Ishikawa (cell line): Measurements from ENCODE around the gene CEP57L1.

Experiments
- CEBPB ChIP-seq: IDR thresholded peaks from 2 replicates; pipeline ENCODE4 v1.6.1; 2012
- CREB1 ChIP-seq: IDR thresholded peaks from 2 replicates; pipeline ENCODE4 v1.6.1; 2012; ENCODE audit warnings: low read depth
- EGR1 ChIP-seq: IDR thresholded peaks from 2 replicates; pipeline ENCODE4 v1.6.1; 2012
- EP300 ChIP-seq: IDR thresholded peaks from 2 replicates; pipeline ENCODE4 v1.6.1; 2012; ENCODE audit warnings: borderline replicate concordance
- FOXM1 ChIP-seq: IDR thresholded peaks from 2 replicates; pipeline ENCODE4 v1.6.1; 2012; ENCODE audit warnings: low read depth, borderline replicate concordance
- MAX ChIP-seq: IDR thresholded peaks from 2 replicates; pipeline ENCODE4 v1.6.1; 2012
- NFIC ChIP-seq: IDR thresholded peaks from 2 replicates; pipeline ENCODE4 v1.6.1; 2012
- RAD21 ChIP-seq: IDR thresholded peaks from 2 replicates; pipeline ENCODE4 v1.6.1; 2012; ENCODE audit warnings: low read depth
- REST ChIP-seq: IDR thresholded peaks from 2 replicates; pipeline ENCODE4 v1.6.1; 2012; ENCODE audit warnings: low read depth, mild to moderate bottlenecking
- TAF1 ChIP-seq: IDR thresholded peaks from 2 replicates; pipeline ENCODE4 v1.6.1; 2012; ENCODE audit warnings: low read depth, mild to moderate bottlenecking
- TCF12 ChIP-seq: IDR thresholded peaks from 2 replicates; pipeline ENCODE4 v1.6.1; 2012; ENCODE audit warnings: low read depth
- TEAD4 ChIP-seq: IDR thresholded peaks from 2 replicates; pipeline ENCODE4 v1.6.1; 2012
- YY1 ChIP-seq: IDR thresholded peaks from 2 replicates; pipeline ENCODE4 v1.6.1; 2012; ENCODE audit warnings: low read depth
- ZBTB7A ChIP-seq: IDR thresholded peaks from 2 replicates; pipeline ENCODE4 v1.6.1; 2012; ENCODE audit warnings: low read depth
- TF ChIP-seq, protein P1 (sequence below): IDR thresholded peaks from 2 replicates; pipeline ENCODE4 v1.6.1; 2012

The CEP57L1 gene

DNA sequence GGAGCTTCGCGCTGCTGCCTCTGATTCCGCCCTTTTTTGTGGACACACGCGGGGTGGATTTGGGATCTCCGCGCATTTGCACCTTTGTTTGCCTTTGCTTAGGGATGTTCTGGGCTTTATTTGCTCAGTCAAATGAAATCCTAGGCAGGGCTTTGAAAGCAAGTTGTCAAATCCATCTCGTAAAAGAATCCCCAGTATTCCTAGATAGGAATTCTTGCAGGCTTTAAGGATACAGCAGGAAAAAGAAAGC, 453 bp downstream of the CEP57L1 start:
- TF ChIP-seq MAX (0 out of 2 replicates have a peak, but pooled peaks have one; percentile 28), NFIC (no peak), CEBPB (no peak), CREB1 (no peak), ZBTB7A (no peak)

GRCh38 chr6:109096208-109096607, 901 bp downstream of the CEP57L1 start:
- TF ChIP-seq CEBPB: no peak
- TF ChIP-seq RAD21: no peak
- no peak for TF ChIP-seq TAF1
- no peak for TF ChIP-seq MAX
- no peak for TF ChIP-seq ZBTB7A
- TF ChIP-seq FOXM1: no peak
- no peak for TF ChIP-seq YY1
- TF ChIP-seq, protein P1, sequence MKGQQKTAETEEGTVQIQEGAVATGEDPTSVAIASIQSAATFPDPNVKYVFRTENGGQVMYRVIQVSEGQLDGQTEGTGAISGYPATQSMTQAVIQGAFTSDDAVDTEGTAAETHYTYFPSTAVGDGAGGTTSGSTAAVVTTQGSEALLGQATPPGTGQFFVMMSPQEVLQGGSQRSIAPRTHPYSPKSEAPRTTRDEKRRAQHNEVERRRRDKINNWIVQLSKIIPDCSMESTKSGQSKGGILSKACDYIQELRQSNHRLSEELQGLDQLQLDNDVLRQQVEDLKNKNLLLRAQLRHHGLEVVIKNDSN: no peak
- TF ChIP-seq TCF12: no peak
- no peak for TF ChIP-seq NFIC
- no peak for TF ChIP-seq EP300
- no peak for TF ChIP-seq TEAD4
- TF ChIP-seq REST: no peak
- no peak for TF ChIP-seq CREB1
- no peak for TF ChIP-seq EGR1

DNA sequence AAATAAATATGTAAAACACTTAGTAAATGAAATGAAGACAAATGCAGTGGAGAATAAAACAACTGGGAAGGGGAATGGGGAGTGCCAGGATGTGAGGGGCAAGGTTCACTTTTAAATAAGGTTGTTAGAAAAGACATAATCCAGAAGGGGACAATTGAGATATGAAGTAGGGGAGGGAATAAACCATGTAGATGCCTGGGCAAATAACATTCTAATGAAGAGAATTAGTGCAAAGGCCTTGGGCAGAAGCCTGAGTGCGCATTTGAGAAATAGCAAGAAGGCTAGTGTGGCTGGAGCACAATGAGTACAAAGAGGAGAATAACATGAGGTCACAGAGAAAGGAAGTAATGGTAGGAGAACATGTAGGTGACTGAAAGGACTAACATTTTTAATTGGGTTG, 2.4 kb downstream of the CEP57L1 start:
- TF ChIP-seq EP300 (no peak), RAD21 (no peak), YY1 (no peak), TCF12 (no peak), EGR1 (no peak), FOXM1 (no peak), REST (no peak), CEBPB (no peak), MAX (no peak), NFIC (no peak), TAF1 (no peak), ZBTB7A (no peak)
- TF ChIP-seq, protein P1: no peak

DNA sequence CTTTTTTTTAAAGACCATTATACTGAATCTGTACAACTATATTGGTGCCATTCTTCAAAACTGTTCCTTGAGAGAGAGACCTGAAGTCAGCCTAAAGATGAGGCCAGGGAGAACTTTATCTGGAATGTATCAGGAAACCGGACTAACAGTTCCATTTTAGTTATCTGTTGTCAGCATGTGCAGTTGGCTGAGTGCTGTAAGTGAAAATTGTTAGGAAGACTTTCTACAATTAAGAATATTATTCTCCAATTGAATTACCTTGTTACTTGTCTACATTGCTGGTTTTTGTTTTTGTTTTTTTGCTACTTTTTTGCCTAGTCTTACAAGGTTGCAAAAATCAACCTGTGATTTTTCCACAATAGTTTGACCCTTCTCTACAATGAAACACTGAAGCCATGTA, 7.5 kb downstream of the CEP57L1 start:
- no peak for TF ChIP-seq FOXM1
- TF ChIP-seq NFIC: no peak
- no peak for TF ChIP-seq TEAD4
- no peak for TF ChIP-seq EGR1

DNA sequence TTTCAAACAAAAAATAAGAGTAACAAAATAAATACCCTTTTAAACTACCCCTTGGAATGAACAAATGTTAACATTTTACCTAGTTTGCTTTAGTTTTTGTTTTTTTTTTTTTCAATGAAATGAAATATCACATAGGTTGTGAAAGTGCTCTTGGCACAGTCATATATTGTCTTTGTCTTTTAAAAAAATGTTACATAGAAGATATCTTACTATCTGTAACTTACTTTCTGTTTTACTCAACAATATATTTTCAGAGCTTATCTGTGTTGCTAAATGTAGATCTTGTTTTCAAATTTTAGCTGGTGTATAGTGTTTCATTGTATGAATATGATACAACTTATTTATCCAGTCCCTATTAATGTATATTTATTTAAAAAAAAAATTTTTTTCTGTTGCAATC, 8.6 kb downstream of the CEP57L1 start:
- no peak for TF ChIP-seq CREB1
- no peak for TF ChIP-seq FOXM1
- TF ChIP-seq EP300: no peak
- no peak for TF ChIP-seq YY1
- TF ChIP-seq, protein P1: no peak
- TF ChIP-seq MAX: no peak
- TF ChIP-seq CEBPB: no peak
- TF ChIP-seq ZBTB7A: no peak
- TF ChIP-seq NFIC: no peak
- TF ChIP-seq EGR1: no peak
- TF ChIP-seq TCF12: no peak
- no peak for TF ChIP-seq TAF1
- no peak for TF ChIP-seq RAD21
- TF ChIP-seq REST: no peak
